ENCODE measurements around the gene SSBP4. TPM values are rescaled to one million over a fixed set of nuclear protein-coding genes. Genes with fewer than 3 reads are reported as not detected.

Gene SSBP4
- total RNA-seq, 1 donor from 2014 or later: 60.7 TPM

DNA sequence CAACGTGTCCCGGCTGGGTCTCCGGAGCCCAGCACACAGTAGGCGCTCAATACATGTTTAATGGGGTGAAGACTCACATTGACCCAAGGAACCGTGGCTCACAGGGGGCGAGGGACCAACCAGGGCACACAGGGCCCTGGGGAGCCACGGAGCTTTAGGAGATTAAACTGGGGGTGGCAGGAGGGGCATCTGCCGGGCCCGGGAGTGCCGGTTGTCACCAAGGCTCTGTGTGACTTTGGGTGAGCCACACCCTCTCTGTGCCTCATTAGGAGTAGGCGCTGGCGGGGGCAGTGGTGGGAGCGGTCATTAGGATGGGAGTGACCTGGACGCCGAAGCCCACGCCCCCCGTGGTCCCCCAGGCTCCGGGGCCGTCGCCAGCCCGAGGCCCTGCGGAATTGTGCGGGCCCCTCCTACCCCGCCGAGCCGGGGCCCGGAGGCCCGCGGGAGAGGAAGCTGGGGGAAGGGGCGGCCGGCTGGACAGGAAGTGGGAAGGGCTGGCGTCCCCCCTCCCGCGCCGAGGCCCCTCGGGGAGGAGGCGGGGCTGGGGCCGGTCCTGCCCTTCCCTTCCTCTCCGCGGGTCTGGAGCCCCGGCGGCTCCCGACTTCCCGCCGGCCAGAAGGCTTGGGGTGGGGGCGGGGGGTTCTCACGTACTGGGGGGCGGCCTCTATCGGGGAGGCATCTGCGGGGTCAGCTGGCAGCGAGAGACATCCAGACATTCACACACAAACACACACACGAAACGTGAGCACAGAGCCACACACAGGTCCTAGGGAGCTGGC lies 1.8 kb upstream of the SSBP4 start:
- H3K27ac Mint-ChIP-seq (ENCODE audit: unreplicated experiment): peak overlapping the region; percentile 94
- peaks cover 27% of the 10 kb centered on the region for H3K27me3 Mint-ChIP-seq (ENCODE audit: unreplicated experiment)
- no peaks in the 10 kb centered on the region for H3K9me3 Mint-ChIP-seq (ENCODE audit: unreplicated experiment)
- DNase-seq (ENCODE audit: low spot score): peak; percentile 92
- no peaks in the 10 kb centered on the region for H3K36me3 Mint-ChIP-seq (ENCODE audit: low read depth, unreplicated experiment)
- TF ChIP-seq, protein P1, sequence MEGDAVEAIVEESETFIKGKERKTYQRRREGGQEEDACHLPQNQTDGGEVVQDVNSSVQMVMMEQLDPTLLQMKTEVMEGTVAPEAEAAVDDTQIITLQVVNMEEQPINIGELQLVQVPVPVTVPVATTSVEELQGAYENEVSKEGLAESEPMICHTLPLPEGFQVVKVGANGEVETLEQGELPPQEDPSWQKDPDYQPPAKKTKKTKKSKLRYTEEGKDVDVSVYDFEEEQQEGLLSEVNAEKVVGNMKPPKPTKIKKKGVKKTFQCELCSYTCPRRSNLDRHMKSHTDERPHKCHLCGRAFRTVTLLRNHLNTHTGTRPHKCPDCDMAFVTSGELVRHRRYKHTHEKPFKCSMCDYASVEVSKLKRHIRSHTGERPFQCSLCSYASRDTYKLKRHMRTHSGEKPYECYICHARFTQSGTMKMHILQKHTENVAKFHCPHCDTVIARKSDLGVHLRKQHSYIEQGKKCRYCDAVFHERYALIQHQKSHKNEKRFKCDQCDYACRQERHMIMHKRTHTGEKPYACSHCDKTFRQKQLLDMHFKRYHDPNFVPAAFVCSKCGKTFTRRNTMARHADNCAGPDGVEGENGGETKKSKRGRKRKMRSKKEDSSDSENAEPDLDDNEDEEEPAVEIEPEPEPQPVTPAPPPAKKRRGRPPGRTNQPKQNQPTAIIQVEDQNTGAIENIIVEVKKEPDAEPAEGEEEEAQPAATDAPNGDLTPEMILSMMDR (IDR thresholded peaks at IDR 0.05; ENCODE audit: unreplicated experiment): no peak
- H3K4me1 Mint-ChIP-seq (ENCODE audit: unreplicated experiment): peaks cover 14% of the 10 kb centered on the region
- H3K4me3 Mint-ChIP-seq (ENCODE audit: unreplicated experiment): peak overlapping the region; percentile 78

DNA sequence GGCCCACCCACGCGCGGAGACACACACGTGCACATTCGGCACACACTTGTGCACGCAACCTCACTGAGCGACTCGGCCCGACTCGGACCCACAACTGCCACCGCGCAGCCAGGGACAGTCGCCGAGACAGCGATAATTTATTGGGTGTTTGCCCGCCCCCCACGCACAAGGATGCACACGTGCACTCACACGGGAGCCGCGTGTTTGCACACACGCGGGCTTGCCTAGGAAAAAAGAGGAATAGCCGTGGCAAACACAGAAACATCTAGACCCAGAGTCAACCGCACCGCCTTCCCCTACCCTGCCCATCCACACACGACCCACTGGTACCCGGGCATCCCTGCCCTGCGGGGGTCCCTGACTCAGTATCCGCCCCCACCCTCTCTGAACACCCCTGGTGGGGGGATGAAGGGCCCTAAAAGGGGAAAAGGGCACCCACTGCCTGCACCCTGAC lies 1.1 kb upstream of the SSBP4 start:
- H3K9me3 Mint-ChIP-seq (ENCODE audit: unreplicated experiment): no peaks in the 10 kb centered on the region
- no peak for DNase-seq (ENCODE audit: low spot score)
- no peaks in the 10 kb centered on the region for H3K36me3 Mint-ChIP-seq (ENCODE audit: low read depth, unreplicated experiment)
- peak overlapping the region; percentile 83 for H3K4me3 Mint-ChIP-seq (ENCODE audit: unreplicated experiment)
- H3K27me3 Mint-ChIP-seq (ENCODE audit: unreplicated experiment): peaks cover 29% of the 10 kb centered on the region
- peaks cover 14% of the 10 kb centered on the region for H3K4me1 Mint-ChIP-seq (ENCODE audit: unreplicated experiment)
- H3K27ac Mint-ChIP-seq (ENCODE audit: unreplicated experiment): peak overlapping the region; percentile 61
- TF ChIP-seq, protein P1 (IDR thresholded peaks at IDR 0.05; ENCODE audit: unreplicated experiment): no peak

DNA sequence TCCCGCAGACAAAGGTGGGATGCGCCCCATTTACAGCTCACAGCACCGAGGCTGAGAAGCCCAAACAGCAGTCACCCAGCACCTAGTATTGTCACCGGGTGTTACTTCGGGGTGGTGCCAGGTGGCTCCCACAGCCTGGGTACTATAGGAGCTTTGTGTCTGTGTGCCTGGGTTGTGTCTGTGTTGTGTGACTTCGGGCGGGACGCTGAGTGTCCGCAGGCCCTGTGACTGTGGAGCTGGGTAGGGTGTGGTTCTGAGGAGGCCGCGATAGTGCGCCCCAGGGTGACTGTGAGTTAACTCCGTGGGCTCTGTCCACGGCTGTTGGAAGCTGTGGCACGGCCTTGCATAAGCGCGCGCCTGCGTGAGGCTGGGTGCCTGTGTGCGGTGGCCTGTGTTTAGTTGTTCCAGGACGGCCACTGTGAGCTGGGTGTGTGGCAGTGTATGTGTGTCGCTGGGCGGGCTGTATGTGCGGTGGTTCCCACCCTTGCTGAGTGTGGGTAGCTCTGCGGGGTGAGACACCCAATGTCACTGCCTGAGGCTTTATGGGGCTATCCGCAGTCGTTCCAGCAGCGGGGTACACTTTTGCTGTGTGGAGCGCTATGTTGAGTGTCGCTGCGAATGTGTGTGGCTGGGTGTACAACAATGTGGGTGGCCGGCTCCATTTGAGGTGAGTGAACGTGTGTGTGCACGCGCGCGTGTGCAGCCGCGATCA lies 559 bp upstream of the SSBP4 start:
- TF ChIP-seq, protein P1 (IDR thresholded peaks at IDR 0.05; ENCODE audit: unreplicated experiment): no peak
- DNase-seq (ENCODE audit: low spot score): no peak
- peaks cover 14% of the 10 kb centered on the region for H3K4me1 Mint-ChIP-seq (ENCODE audit: unreplicated experiment)
- peaks cover 29% of the 10 kb centered on the region for H3K27me3 Mint-ChIP-seq (ENCODE audit: unreplicated experiment)
- H3K36me3 Mint-ChIP-seq (ENCODE audit: low read depth, unreplicated experiment): no peaks in the 10 kb centered on the region
- peak overlapping the region; percentile 83 for H3K4me3 Mint-ChIP-seq (ENCODE audit: unreplicated experiment)
- H3K9me3 Mint-ChIP-seq (ENCODE audit: unreplicated experiment): no peaks in the 10 kb centered on the region
- H3K27ac Mint-ChIP-seq (ENCODE audit: unreplicated experiment): peak overlapping the region; percentile 57

DNA sequence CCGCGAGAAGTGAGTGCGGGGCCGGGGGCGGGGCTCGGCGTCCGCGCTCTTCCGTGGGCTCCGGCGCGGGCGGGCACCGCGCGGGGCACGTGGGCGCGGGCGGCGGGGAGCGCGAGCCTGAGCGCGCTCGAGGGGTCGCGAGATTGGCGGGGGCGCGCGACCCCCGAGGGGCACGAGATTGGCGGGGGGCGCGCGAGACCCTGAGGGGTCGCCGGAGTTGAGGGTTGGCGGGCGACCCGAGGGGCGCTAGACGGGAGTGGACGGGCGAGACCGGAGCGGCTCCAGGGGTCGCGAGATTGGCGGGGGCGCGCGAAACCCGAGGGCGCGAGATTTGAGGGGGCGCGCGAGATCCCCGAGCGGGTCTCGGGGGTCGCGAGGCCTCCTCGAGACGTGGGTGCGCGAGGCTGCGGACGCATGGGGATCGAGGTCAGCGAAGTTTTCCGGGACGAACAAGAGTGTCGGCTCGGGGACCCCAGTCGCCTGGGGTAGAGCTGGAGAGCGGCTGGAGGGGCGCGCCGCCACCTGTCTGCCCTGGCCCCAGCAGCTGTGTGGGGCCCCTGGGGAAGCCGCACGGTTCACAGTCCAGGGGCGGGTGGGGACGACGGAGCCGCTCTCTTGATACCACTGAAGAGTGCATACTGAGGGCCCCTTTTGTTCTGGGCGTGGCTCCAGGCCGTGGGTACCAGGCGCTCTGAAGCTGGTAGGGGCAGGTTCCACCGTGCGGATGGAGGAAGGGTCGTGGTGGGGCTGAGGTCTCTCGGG lies 682 bp downstream of the SSBP4 start:
- peaks cover 17% of the 10 kb centered on the region for H3K4me1 Mint-ChIP-seq (ENCODE audit: unreplicated experiment)
- TF ChIP-seq, protein P1 (IDR thresholded peaks at IDR 0.05; ENCODE audit: unreplicated experiment): no peak
- no peak for DNase-seq (ENCODE audit: low spot score)

More for the DNA sequence above, 682 bp downstream of the SSBP4 start:
- Mint-ChIP-seq H3K36me3 (ENCODE audit: low read depth, unreplicated experiment) (no peaks in the 10 kb centered on the region), H3K4me3 (ENCODE audit: unreplicated experiment) (peak overlapping the region; percentile 90), H3K9me3 (ENCODE audit: unreplicated experiment) (no peaks in the 10 kb centered on the region), H3K27ac (ENCODE audit: unreplicated experiment) (peak overlapping the region; percentile 72), H3K27me3 (ENCODE audit: unreplicated experiment) (peaks cover 32% of the 10 kb centered on the region)
